Skeletal muscle satellite cell (primary cell): ENCODE measurements around the gene PLEKHA1.

Experiments used
- H3K27me3 ChIP-seq: 2 replicates; pipeline ENCODE4 v1.7.0; 2013; ENCODE audit warnings: low read length; ENCODE audit not compliant: control insufficient read depth, insufficient read depth
- H3K36me3 ChIP-seq: 2 replicates; pipeline ENCODE4 v1.7.0; 2013; ENCODE audit warnings: mild to moderate bottlenecking, control low read depth, low read length; ENCODE audit not compliant: insufficient read depth
- H3K4me1 ChIP-seq: 2 replicates; pipeline ENCODE4 v1.7.0; 2013; ENCODE audit warnings: low read length; ENCODE audit not compliant: control insufficient read depth, insufficient read depth
- H3K4me2 ChIP-seq: 2 replicates; pipeline ENCODE4 v1.7.0; 2013; ENCODE audit warnings: mild to moderate bottlenecking, low read length
- H3K4me3 ChIP-seq: 2 replicates; pipeline ENCODE4 v1.7.0; 2013; ENCODE audit warnings: low read length
- H3K9ac ChIP-seq: 2 replicates; pipeline ENCODE4 v1.7.0; 2013; ENCODE audit warnings: mild to moderate bottlenecking, low read depth, low read length, moderate library complexity
- H3K9me3 ChIP-seq: replicated peaks from 2 replicates; pipeline ENCODE4 v1.7.0; 2013; ENCODE audit warnings: mild to moderate bottlenecking, control low read depth, low read length

The PLEKHA1 gene

DNA sequence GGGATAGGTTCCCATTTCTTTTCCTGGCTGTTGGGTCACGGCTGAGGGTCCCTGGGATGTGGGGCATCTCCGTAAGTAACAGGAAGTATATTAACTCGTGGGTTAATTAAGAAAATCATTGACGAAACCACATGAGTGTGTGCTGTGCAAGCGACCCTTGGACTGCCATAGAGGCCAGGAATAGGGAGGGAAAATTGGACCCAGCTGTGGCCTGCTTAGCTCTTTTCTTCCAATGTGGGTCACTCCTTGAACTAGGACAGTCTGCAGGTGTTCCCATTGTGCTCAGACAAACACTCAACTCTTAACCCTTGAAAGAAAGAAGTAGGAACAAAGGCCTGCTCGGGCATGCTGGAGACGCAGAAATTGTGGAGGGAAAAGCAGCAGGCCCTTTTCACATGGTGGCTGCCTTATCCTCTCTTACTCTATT is 25.6 kb upstream of the PLEKHA1 start:
- Histone ChIP-seq H3K4me3 (no peak overlapping the region), H3K36me3 (no peaks in the 10 kb centered on the region), H3K4me1 (peaks cover 5% of the 10 kb centered on the region), H3K9me3 (no peaks in the 10 kb centered on the region), H3K4me2 (no peak overlapping the region), H3K9ac (no peak overlapping the region), H3K27me3 (peaks cover 29% of the 10 kb centered on the region)

DNA sequence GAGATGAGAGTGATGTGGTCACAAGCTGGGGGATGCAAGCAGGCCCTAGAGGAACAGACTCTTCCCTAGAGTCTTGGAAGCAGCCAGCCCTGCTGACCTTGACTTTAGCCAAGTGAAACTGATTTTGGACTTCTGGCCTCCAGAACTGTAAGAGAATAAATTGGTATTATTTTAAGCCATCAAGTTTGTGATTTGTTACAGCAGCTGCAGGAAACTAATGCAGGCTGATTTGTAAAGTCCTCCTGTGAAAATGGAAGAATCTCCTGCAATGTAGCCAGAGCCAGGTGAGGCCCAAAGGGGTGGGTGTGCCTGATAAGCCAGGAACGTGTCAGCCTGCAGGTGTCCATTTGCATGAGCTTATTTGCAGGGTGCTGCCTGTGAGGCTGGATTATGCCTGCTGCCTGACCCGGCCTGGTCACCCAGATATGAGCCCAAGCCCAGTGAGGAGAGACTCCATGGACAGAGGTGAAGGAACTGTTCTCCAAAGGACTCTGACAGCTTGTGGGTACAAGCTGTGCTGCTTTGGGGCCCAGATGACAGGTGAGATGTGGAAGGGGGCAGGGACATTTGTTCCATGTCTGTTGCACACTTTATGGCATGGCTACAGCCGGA is 24.6 kb upstream of the PLEKHA1 start:
- Histone ChIP-seq H3K4me1 (peaks cover 2% of the 10 kb centered on the region), H3K9ac (no peak overlapping the region), H3K27me3 (peaks cover 35% of the 10 kb centered on the region), H3K4me3 (no peak overlapping the region), H3K4me2 (no peak overlapping the region), H3K9me3 (no peaks in the 10 kb centered on the region), H3K36me3 (no peaks in the 10 kb centered on the region)

DNA sequence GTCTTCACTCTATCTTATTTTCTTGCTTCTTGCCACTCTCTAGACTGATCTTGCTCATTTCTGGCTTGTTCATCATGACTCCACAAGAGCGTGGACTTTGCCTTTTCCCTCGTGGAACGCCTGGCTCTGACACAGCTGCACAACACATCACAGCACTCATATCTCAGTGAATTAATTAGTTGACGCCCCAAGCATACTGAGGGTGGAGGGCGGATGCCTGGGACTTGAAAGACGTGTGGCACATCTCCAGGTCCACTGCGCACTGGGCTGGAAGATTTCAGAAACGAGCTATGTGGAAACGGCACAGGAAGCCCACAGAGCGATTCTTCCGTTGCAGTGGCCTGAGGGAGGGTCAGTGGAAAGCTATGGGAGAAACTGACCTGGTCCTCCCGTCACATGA is 23.6 kb upstream of the PLEKHA1 start:
- peaks cover 35% of the 10 kb centered on the region for H3K27me3 ChIP-seq
- H3K4me2 ChIP-seq, result no peak overlapping the region
- no peaks in the 10 kb centered on the region for H3K4me1 ChIP-seq
- no peaks in the 10 kb centered on the region for H3K36me3 ChIP-seq
- no peaks in the 10 kb centered on the region for H3K9me3 ChIP-seq
- H3K4me3 ChIP-seq, result no peak overlapping the region
- no peak overlapping the region for H3K9ac ChIP-seq

DNA sequence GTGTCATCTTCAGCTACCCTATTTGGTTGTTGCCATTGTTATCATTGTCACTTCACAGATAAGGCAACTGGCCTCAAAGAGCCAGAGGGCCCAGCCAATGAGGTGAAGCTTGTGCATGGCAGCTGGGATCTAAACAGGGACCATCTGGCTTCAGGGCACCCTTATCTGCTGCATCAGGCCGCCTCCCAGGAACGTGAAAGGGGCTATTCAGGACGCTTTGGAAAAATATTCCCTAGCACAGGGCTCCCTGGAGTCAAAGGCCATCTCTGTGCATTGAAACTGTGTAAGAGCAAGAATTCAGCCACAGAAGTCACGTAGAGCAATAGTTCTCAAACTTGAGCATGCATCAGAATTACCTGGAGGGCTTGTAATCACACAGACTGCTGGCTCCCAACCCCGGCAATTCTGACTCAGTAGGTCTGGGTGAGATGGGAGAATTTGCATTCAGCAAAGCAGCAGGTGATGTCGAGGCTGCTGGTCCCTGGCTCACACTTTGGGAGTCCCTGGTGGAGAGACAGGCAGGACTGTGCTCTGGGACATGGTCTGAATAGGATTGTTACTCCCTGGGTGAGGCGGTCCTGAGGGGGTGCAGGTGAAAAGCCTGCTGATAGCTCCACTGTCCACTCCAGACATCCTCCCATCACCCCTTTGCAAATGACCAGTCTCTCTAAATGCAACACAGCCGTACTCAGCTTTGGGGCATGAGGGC is 21.5 kb upstream of the PLEKHA1 start:
- Histone ChIP-seq H3K36me3 (no peaks in the 10 kb centered on the region), H3K4me3 (no peak overlapping the region), H3K4me1 (no peaks in the 10 kb centered on the region), H3K9ac (no peak overlapping the region), H3K27me3 (peaks cover 39% of the 10 kb centered on the region), H3K4me2 (no peak overlapping the region), H3K9me3 (no peaks in the 10 kb centered on the region)

DNA sequence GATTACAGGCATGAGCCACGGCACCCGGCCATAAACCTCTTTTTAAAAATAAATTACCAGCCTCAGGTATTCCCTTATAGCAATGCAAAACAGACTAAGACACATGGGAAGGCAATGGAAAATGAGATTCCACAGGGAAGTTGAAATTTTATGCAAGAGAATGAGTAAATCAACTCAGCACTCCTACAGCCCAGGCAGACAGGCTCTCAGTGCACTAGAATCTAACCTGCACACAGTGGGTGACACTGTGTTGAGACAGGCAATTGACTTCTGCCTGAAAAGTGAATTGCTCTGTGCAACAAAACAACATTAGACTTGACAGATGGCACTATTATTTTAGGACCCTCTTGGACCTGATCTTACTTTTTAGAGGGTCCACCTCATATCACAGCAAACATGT is 20.1 kb upstream of the PLEKHA1 start:
- Histone ChIP-seq H3K4me1 (no peaks in the 10 kb centered on the region), H3K4me2 (no peak overlapping the region), H3K9ac (no peak overlapping the region), H3K27me3 (peaks cover 44% of the 10 kb centered on the region), H3K9me3 (no peaks in the 10 kb centered on the region), H3K36me3 (no peaks in the 10 kb centered on the region), H3K4me3 (no peak overlapping the region)

DNA sequence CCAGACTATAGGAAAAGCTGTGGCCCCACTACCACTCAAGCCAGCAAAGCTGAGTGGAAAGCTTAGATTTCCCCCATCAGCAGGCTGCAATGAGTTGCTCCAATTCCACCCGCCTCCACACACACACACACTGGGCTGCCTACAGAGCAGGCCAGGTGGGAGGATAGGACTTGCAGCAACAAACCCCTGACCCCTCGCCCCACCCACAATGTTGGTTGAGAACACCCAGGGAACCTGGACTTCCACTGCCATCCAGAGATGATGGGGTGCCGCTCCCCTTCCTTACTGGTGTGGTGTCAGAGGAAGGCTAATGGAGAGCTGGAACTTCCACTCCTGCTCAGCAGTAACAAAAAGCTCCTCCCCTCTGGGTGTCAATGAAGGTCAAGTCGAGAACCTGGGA is 16.8 kb upstream of the PLEKHA1 start:
- Histone ChIP-seq H3K36me3 (no peaks in the 10 kb centered on the region), H3K4me3 (no peak overlapping the region), H3K9ac (no peak overlapping the region), H3K4me2 (no peak overlapping the region), H3K27me3 (peaks cover 37% of the 10 kb centered on the region), H3K9me3 (no peaks in the 10 kb centered on the region), H3K4me1 (no peaks in the 10 kb centered on the region)

DNA sequence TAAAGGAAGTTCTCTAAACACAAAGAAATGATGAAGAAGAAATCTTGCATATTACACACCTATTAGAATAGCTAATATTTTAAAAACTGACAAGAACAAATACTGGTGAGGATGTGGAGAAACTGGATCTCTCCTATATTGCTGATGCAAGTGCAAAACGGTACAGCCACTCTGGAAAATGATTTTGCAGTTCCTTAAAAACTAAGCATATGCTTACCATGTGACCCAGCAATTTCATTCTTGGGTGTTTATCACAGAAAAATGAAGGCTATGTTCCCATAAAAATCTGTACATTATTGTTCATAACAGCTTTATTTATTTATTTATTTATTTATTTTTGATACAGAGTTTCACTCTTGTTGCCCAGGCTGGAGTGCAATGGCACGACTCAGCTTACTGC is 14.9 kb upstream of the PLEKHA1 start:
- Histone ChIP-seq H3K4me1 (no peaks in the 10 kb centered on the region), H3K9ac (no peak overlapping the region), H3K9me3 (no peaks in the 10 kb centered on the region), H3K4me3 (no peak overlapping the region), H3K36me3 (no peaks in the 10 kb centered on the region), H3K27me3 (peaks cover 36% of the 10 kb centered on the region), H3K4me2 (no peak overlapping the region)

DNA sequence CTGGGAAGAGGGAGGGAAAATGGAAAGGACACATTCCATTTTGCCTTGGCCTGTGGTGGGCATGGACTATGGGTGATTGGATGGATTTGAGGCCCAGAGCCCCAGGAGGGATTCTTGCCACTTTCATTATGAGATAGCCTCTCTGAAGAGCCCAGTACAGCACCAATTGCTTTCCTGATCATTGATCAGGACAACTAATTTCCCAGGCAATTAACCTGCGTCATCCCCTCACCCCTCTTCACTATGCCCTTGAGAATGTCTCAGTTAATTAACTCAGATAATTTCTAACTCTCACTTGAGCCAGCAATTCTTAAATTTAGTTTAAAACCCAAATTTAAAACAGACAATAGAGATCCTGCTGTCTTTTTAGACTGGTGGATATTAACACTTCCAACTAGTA is 13.5 kb upstream of the PLEKHA1 start:
- Histone ChIP-seq H3K9me3 (no peaks in the 10 kb centered on the region), H3K4me1 (no peaks in the 10 kb centered on the region), H3K27me3 (peaks cover 40% of the 10 kb centered on the region), H3K4me3 (no peak overlapping the region), H3K4me2 (no peak overlapping the region), H3K9ac (no peak overlapping the region), H3K36me3 (no peaks in the 10 kb centered on the region)

DNA sequence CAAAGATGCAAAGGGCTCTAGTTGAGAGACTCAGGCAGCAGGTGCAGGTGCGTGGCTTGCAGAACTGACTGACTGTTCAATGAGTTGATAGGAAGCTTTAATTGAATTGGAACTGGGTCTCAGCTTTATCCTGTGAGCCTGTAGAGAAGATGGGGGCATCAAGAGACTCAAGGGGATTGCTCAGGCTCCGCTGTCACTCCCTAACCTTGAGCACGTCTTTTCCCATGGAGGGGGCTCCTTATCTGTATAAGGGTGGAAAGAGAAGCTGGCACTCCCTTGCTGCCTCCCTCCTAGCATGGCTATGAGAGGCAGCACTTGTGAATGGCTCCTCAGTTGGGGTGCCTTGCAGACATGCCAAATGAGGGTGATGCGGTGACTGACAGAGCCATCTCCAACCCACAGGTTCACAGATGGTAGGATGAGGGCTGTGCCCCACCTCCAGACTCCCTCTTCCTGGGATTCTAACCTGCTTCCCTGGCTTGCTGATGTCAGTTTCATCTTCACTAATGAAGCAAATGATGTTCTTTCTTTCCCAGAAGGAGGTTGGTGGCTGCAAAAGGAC is 12.4 kb upstream of the PLEKHA1 start:
- H3K4me1 ChIP-seq, result no peaks in the 10 kb centered on the region
- no peaks in the 10 kb centered on the region for H3K9me3 ChIP-seq
- no peak overlapping the region for H3K4me3 ChIP-seq
- H3K27me3 ChIP-seq, result peaks cover 41% of the 10 kb centered on the region
- H3K4me2 ChIP-seq, result no peak overlapping the region
- H3K36me3 ChIP-seq, result no peaks in the 10 kb centered on the region
- no peak overlapping the region for H3K9ac ChIP-seq

DNA sequence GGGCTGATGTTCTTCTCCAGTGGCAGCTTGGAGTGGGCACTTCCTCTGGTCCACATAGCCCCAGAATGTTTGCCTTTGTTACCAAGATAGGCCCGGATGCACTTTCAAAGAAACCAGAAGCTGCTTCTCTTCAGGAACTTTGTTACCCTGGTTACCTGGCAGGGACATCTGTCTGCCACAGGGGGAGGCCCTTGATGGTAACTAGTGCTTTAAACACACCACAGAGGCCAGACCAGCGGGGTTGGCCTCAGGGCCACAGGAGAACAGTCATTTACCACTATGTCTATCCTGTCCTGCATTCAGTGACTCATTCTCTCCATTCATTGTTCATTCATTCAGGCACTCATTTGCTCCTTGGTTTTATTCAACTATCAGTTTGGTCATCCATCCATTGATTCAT is 11.9 kb upstream of the PLEKHA1 start:
- no peak overlapping the region for H3K4me2 ChIP-seq
- H3K9me3 ChIP-seq, result no peaks in the 10 kb centered on the region
- no peak overlapping the region for H3K9ac ChIP-seq
- no peak overlapping the region for H3K4me3 ChIP-seq
- peaks cover 46% of the 10 kb centered on the region for H3K27me3 ChIP-seq
- H3K36me3 ChIP-seq, result no peaks in the 10 kb centered on the region
- no peaks in the 10 kb centered on the region for H3K4me1 ChIP-seq

DNA sequence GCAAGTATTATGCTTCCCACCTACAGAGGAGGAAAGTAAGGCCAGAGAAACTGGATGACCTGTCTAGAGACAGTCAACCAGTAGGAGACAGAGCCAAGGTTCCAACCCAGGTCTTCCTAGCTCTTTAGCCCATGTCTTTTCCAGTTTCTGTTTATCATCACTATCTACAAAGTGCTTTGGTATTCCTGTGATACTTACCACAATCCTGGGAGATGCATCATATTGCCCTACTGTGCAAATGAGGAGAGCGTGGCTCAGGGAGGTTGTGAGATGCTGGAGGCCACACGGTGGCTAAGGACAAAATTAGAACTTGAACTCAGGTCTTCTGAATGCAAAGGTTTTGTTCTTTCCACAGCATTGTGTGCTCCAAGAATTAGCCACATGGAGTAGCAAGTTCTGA is 11.2 kb upstream of the PLEKHA1 start:
- no peaks in the 10 kb centered on the region for H3K4me1 ChIP-seq
- peaks cover 53% of the 10 kb centered on the region for H3K27me3 ChIP-seq
- no peaks in the 10 kb centered on the region for H3K36me3 ChIP-seq
- H3K9me3 ChIP-seq, result no peaks in the 10 kb centered on the region
- no peak overlapping the region for H3K9ac ChIP-seq
- no peak overlapping the region for H3K4me3 ChIP-seq
- no peak overlapping the region for H3K4me2 ChIP-seq
